Measurements from ENCODE around the gene TRIM69.
"Not testable (repeated sequence)": the region's sequence is repeated elsewhere in the genome, so short reads cannot be mapped to it uniquely, and the experiment has no call there.

TRIM69 gene

GRCh38 chr15:44753345-44753744 lies 17.0 kb downstream of the TRIM69 start:
- DNase-seq, result no peak

GRCh38 chr15:44763187-44763586 lies 26.9 kb downstream of the TRIM69 start:
- no peak for DNase-seq

- DNase-seq, result no peak
These were observed 27.5 kb downstream of the TRIM69 start for GRCh38 chr15:44763848-44764247.

- no peak for DNase-seq
These were observed 28.7 kb downstream of the TRIM69 start for GRCh38 chr15:44765036-44765435.

GRCh38 chr15:44769521-44769920 lies 33.2 kb downstream of the TRIM69 start:
- no peak for DNase-seq

GRCh38 chr15:44770715-44771114 lies 34.4 kb downstream of the TRIM69 start:
- DNase-seq, result not testable (repeated sequence)

GRCh38 chr15:44775953-44776352 lies 39.6 kb downstream of the TRIM69 start:
- no peak for DNase-seq

GRCh38 chr15:44779761-44780160 lies 43.4 kb downstream of the TRIM69 start:
- no peak for DNase-seq

- DNase-seq, result no peak
These were observed 44.3 kb downstream of the TRIM69 start for GRCh38 chr15:44780608-44781007.

- no peak for DNase-seq
These were observed 44.9 kb downstream of the TRIM69 start for GRCh38 chr15:44781128-44781810.

- DNase-seq, result no peak
These were observed 46.2 kb downstream of the TRIM69 start for GRCh38 chr15:44782516-44782915.

- DNase-seq, result not testable (repeated sequence)
These were observed 48.6 kb downstream of the TRIM69 start for GRCh38 chr15:44784918-44785274.

- no peak for DNase-seq
These were observed 52.4 kb downstream of the TRIM69 start for GRCh38 chr15:44788748-44789147.

- no peak for DNase-seq
These were observed 53.9 kb downstream of the TRIM69 start for GRCh38 chr15:44790215-44790614.

- no peak for DNase-seq
These were observed 54.3 kb downstream of the TRIM69 start for GRCh38 chr15:44790656-44791055.

GRCh38 chr15:44792715-44793114 lies 56.4 kb downstream of the TRIM69 start:
- no peak for DNase-seq

- no peak for DNase-seq
These were observed 57.7 kb downstream of the TRIM69 start for GRCh38 chr15:44794072-44794471.

- no peak for DNase-seq
These were observed 60.2 kb downstream of the TRIM69 start for GRCh38 chr15:44796508-44796907.

- no peak for DNase-seq
These were observed 62.5 kb downstream of the TRIM69 start for GRCh38 chr15:44798826-44799225.

GRCh38 chr15:44801364-44801763 lies 65.0 kb downstream of the TRIM69 start:
- DNase-seq, result no peak

GRCh38 chr15:44801797-44802196 lies 65.5 kb downstream of the TRIM69 start:
- DNase-seq, result no peak

- no peak for DNase-seq
These were observed 66.0 kb downstream of the TRIM69 start for GRCh38 chr15:44802336-44802735.

- no peak for DNase-seq
These were observed 68.1 kb downstream of the TRIM69 start for GRCh38 chr15:44804298-44805046.

GRCh38 chr15:44808557-44808956 lies 72.2 kb downstream of the TRIM69 start:
- no peak for DNase-seq

GRCh38 chr15:44810237-44810636 lies 73.9 kb downstream of the TRIM69 start:
- DNase-seq, result no peak
